Measurements from ENCODE around the gene MRNIP. TPM values are rescaled to one million over a fixed set of nuclear protein-coding genes. Genes with fewer than 3 reads are reported as not detected.
A peak's percentile ranks its signal among the peaks of the same experiment; 100 is the strongest.

The MRNIP gene
- total RNA-seq, 1 donor from 2014 or later: 60.2 TPM

DNA sequence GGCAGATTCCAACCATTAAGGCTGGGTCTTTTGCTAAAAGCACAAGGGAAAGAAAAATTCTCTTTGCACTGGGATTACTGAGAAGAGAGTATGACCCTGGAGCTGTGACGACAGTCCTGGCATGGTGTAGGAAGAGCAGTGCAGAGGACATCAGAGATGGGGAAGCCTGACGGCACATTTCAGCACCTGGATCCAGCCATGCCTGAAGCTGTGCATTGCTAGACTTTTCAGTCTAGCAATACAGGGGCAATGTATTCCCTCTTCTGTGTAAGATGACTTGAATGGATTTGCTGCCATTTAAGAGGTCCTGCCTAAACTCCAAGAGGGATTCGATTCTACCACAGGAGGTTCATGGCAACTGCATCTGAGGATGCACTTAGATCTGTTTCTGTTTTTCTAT lies 12.3 kb upstream of the MRNIP start:
- DNase-seq: no peak

DNA sequence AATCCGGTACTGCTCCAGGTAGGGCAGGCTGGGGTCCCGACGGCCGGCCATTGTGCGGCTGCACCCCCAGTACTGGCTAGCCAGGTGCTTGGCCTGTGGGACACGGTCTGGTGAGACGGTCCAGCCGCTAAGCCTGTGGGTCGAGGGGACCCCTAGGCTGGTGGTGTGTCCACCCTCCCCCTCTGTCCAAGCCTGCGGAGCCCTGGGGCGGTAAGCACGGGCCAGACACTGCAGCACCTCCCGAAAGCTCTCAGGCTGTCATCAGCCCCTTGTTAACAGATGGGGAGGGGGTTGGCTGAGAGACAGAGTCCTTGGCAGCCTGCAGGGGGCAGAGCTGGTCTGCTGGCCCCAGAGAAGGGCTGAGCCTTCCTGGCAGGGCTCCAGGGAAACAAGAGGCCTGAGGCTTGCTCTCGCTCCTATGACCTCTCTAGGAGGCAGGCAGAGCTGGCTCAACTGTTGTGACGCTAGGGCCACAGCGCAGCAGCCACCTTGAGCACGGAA lies 11.8 kb upstream of the MRNIP start:
- Mint-ChIP-seq H3K4me1 (ENCODE audit: low read depth, unreplicated experiment) (peaks cover 7% of the 10 kb centered on the region), H3K9me3 (ENCODE audit: unreplicated experiment) (peaks cover 11% of the 10 kb centered on the region), H3K36me3 (ENCODE audit: unreplicated experiment) (no peaks in the 10 kb centered on the region), H3K27me3 (ENCODE audit: unreplicated experiment) (peaks cover 5% of the 10 kb centered on the region), H3K27ac (ENCODE audit: unreplicated experiment) (peak overlapping the region; percentile 84), H3K4me3 (ENCODE audit: unreplicated experiment) (no peak overlapping the region)
- TF ChIP-seq, protein P1, sequence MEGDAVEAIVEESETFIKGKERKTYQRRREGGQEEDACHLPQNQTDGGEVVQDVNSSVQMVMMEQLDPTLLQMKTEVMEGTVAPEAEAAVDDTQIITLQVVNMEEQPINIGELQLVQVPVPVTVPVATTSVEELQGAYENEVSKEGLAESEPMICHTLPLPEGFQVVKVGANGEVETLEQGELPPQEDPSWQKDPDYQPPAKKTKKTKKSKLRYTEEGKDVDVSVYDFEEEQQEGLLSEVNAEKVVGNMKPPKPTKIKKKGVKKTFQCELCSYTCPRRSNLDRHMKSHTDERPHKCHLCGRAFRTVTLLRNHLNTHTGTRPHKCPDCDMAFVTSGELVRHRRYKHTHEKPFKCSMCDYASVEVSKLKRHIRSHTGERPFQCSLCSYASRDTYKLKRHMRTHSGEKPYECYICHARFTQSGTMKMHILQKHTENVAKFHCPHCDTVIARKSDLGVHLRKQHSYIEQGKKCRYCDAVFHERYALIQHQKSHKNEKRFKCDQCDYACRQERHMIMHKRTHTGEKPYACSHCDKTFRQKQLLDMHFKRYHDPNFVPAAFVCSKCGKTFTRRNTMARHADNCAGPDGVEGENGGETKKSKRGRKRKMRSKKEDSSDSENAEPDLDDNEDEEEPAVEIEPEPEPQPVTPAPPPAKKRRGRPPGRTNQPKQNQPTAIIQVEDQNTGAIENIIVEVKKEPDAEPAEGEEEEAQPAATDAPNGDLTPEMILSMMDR (IDR thresholded peaks at IDR 0.05; ENCODE audit: partially characterized antibody, unreplicated experiment): peak; percentile 47
- peak; percentile 77 for DNase-seq

More for the DNA sequence above, 12.3 kb upstream of the MRNIP start:
- H3K4me3 Mint-ChIP-seq (ENCODE audit: unreplicated experiment): no peak overlapping the region
- H3K27ac Mint-ChIP-seq (ENCODE audit: unreplicated experiment): peak overlapping the region; percentile 84
- H3K36me3 Mint-ChIP-seq (ENCODE audit: unreplicated experiment): no peaks in the 10 kb centered on the region
- H3K4me1 Mint-ChIP-seq (ENCODE audit: low read depth, unreplicated experiment): peaks cover 7% of the 10 kb centered on the region
- H3K9me3 Mint-ChIP-seq (ENCODE audit: unreplicated experiment): peaks cover 11% of the 10 kb centered on the region
- peaks cover 5% of the 10 kb centered on the region for H3K27me3 Mint-ChIP-seq (ENCODE audit: unreplicated experiment)
- TF ChIP-seq, protein P1 (IDR thresholded peaks at IDR 0.05; ENCODE audit: partially characterized antibody, unreplicated experiment): no peak

DNA sequence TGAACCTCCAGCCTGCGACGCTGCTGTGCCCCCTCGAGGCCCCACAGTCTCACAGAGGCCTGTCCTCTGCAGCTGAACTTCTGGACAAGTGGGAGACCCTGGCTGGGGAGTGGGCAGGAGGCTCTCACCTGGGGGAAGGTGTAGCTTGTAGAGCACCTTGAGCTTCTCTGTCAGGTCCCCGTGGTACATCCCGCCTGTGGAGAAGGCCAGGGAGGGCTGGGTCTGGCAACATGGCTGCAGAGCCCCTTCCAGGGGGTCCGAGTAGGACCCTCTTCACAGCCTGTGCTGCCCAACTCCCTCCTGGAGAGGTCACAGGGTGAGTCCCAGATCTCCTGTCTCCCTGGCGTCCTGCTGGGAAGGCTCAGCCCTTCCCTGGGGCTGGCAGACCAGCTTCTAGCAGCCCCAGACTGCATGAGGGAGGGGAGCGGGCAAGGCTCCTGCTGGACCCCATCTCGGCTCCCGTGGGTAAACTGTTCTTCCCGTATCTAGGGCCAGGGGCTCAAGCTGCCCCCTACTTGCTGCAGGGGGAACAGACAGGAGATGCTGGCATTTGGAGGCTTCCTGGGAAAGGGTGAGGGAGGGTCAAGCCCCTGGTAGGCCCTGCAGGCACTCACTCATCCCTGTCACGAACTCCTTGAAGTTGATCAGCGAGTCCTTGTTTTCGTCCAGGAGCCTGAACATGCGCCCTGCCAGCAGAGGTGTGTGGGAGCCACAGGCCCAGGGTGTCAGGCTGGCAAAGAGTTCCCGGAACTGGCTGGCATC lies 11.2 kb upstream of the MRNIP start:
- no peaks in the 10 kb centered on the region for H3K36me3 Mint-ChIP-seq (ENCODE audit: unreplicated experiment)

DNA sequence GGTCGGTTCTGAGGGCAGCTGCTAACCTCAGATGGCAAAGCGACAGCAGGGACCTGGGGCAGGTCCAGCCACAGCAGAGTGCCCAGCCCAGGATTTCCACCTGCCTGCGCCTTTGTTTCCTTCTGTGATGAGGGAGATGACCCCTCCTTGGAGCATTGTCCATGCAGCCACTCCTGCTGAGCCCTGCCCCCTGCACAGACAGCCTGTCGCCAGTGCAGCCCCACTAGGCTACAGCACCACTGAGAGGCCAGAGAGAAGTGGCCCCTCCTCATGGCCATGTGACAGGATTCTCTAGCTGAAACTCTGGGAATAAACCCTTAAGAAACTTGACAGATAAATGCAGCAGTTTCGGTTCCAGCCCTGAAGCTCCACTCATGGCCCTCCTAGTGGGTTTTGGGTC lies 10.5 kb upstream of the MRNIP start:
- Mint-ChIP-seq H3K36me3 (ENCODE audit: unreplicated experiment) (no peaks in the 10 kb centered on the region), H3K4me3 (ENCODE audit: unreplicated experiment) (no peak overlapping the region), H3K4me1 (ENCODE audit: low read depth, unreplicated experiment) (peaks cover 7% of the 10 kb centered on the region), H3K27ac (ENCODE audit: unreplicated experiment) (no peak overlapping the region), H3K9me3 (ENCODE audit: unreplicated experiment) (peaks cover 11% of the 10 kb centered on the region), H3K27me3 (ENCODE audit: unreplicated experiment) (peaks cover 5% of the 10 kb centered on the region)
- TF ChIP-seq, protein P1 (IDR thresholded peaks at IDR 0.05; ENCODE audit: partially characterized antibody, unreplicated experiment): no peak
- DNase-seq: no peak

More for the DNA sequence above, 11.2 kb upstream of the MRNIP start:
- Mint-ChIP-seq H3K27me3 (ENCODE audit: unreplicated experiment) (peaks cover 5% of the 10 kb centered on the region), H3K4me1 (ENCODE audit: low read depth, unreplicated experiment) (peaks cover 7% of the 10 kb centered on the region), H3K9me3 (ENCODE audit: unreplicated experiment) (peaks cover 11% of the 10 kb centered on the region), H3K27ac (ENCODE audit: unreplicated experiment) (no peak overlapping the region), H3K4me3 (ENCODE audit: unreplicated experiment) (no peak overlapping the region)
- DNase-seq: no peak
- TF ChIP-seq, protein P1 (IDR thresholded peaks at IDR 0.05; ENCODE audit: partially characterized antibody, unreplicated experiment): no peak

DNA sequence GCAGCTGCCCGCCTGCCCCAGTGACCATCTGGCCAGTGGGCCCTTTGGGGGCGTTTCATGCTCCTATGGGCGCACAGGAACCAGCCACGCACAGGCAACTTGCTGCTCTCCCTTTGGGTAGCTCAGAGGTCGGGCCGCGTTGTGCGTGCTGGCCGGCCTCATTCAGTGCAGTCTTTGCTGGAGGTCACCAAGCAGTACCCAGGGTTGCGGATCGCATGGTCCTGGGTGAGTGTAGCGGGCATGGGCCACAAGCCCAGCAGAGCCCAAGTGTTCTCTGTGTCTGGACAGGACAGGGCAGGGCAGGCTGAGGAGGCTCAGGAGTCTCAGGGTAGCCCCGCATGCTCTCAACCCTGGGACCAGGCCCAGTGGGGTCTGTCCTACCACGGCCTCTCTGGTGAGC lies 9.9 kb upstream of the MRNIP start:
- no peak overlapping the region for H3K4me3 Mint-ChIP-seq (ENCODE audit: unreplicated experiment)
- H3K9me3 Mint-ChIP-seq (ENCODE audit: unreplicated experiment): peaks cover 11% of the 10 kb centered on the region
- peaks cover 5% of the 10 kb centered on the region for H3K27me3 Mint-ChIP-seq (ENCODE audit: unreplicated experiment)
- DNase-seq: no peak
- H3K4me1 Mint-ChIP-seq (ENCODE audit: low read depth, unreplicated experiment): peaks cover 7% of the 10 kb centered on the region
- no peak overlapping the region for H3K27ac Mint-ChIP-seq (ENCODE audit: unreplicated experiment)
- TF ChIP-seq, protein P1 (IDR thresholded peaks at IDR 0.05; ENCODE audit: partially characterized antibody, unreplicated experiment): no peak
- no peaks in the 10 kb centered on the region for H3K36me3 Mint-ChIP-seq (ENCODE audit: unreplicated experiment)
